CD8-positive, alpha-beta memory T cell (primary cell): ENCODE measurements around the gene CREBRF. TPM values are rescaled to one million over a fixed set of nuclear protein-coding genes. Genes with fewer than 3 reads are reported as not detected.
A peak's percentile ranks its signal among the peaks of the same experiment; 100 is the strongest.
"Not testable (repeated sequence)": the region's sequence is repeated elsewhere in the genome, so short reads cannot be mapped to it uniquely, and the experiment has no call there.

Source experiments
- CTCF ChIA-PET: fragments of 350-600 bp; sonication (Branson Sonifier 250); formaldehyde crosslinking; loops from one replicate; lab custom pipeline; 2021; ENCODE audit warnings: antibody characterized with exemption; lab: Charles Lee
- POLR2A ChIA-PET: fragments of 350-600 bp; sonication (Branson Sonifier 250); formaldehyde crosslinking; loops from one replicate; lab custom pipeline; 2021; ENCODE audit warnings: antibody characterized with exemption; lab: Charles Lee
- DNase-seq, 5 donors: peaks; one replicate each; pipeline versions ENCODE4 v3.0.0 to v3.0.0-alpha.2; 2020 to 2022; ENCODE audit warnings: mixed read lengths in 1 of 5
- H3K27ac ChIP-seq: one replicate; pipeline ENCODE4 v1.7.0; 2013; ENCODE audit warnings: low read depth, mild to moderate bottlenecking, low read length, moderate library complexity
- H3K27me3 ChIP-seq: 2 replicates; pipeline ENCODE4 v1.7.0; 2013; ENCODE audit warnings: low read length, mild to moderate bottlenecking; ENCODE audit not compliant: insufficient read depth, poor library complexity, severe bottlenecking
- H3K36me3 ChIP-seq: 2 replicates; pipeline ENCODE4 v1.7.0; 2013; ENCODE audit warnings: mild to moderate bottlenecking, low read length, moderate library complexity; ENCODE audit not compliant: insufficient read depth
- H3K4me1 ChIP-seq: 2 replicates; pipeline ENCODE4 v1.7.0; 2013; ENCODE audit warnings: mild to moderate bottlenecking, low read length, moderate library complexity; ENCODE audit not compliant: insufficient read depth
- H3K4me3 ChIP-seq: 2 replicates; pipeline ENCODE4 v1.7.0; 2013; ENCODE audit warnings: mild to moderate bottlenecking, low read length
- H3K9me3 ChIP-seq: 2 replicates; pipeline ENCODE4 v1.7.0; 2013; ENCODE audit warnings: mild to moderate bottlenecking, low read length
- H3K27ac Mint-ChIP-seq, 8 donors: one replicate each; pipeline ENCODE4 v1.8.0; 2020 to 2021; ENCODE audit warnings: mixed read lengths in 8 of 8, mild to moderate bottlenecking in 6 of 8, inconsistent platforms in 3 of 8, moderate library complexity in 3 of 8
- H3K27me3 Mint-ChIP-seq, 2 donors: one replicate each; pipeline ENCODE4 v1.8.0; 2020 to 2021; ENCODE audit warnings: mixed read lengths in 2 of 2, mild to moderate bottlenecking in 1 of 2, moderate library complexity in 1 of 2
- H3K36me3 Mint-ChIP-seq, 3 donors: one replicate each; pipeline ENCODE4 v1.8.0; 2020 to 2021; ENCODE audit warnings: mixed read lengths in 3 of 3, inconsistent platforms in 1 of 3, mild to moderate bottlenecking in 1 of 3
- H3K4me1 Mint-ChIP-seq, 3 donors: one replicate each; pipeline ENCODE4 v1.8.0; 2020 to 2021; ENCODE audit warnings: mixed read lengths in 3 of 3, inconsistent platforms in 1 of 3, mild to moderate bottlenecking in 1 of 3
- H3K4me3 Mint-ChIP-seq, 7 donors: one replicate each; pipeline ENCODE4 v1.8.0; 2020 to 2021; ENCODE audit warnings: mixed read lengths in 7 of 7, mild to moderate bottlenecking in 6 of 7, moderate library complexity in 4 of 7, inconsistent platforms in 2 of 7
- H3K9me3 Mint-ChIP-seq, 5 donors: one replicate each; pipeline ENCODE4 v1.8.0; 2020 to 2022; ENCODE audit warnings: mixed read lengths in 5 of 5, mild to moderate bottlenecking in 3 of 5, moderate library complexity in 2 of 5, inconsistent platforms in 1 of 5
- polyA plus RNA-seq: library from polyadenylated mRNA; unstranded; fragments of 300-500 nt; fragmentation: Illumina TruSeq; gene quantifications from one replicate; pipeline ENCODE4 v1.2.3, GENCODE V29; 2021
- total RNA-seq, 2 experiments: library from RNA; stranded (reverse); gene quantifications; one replicate each; pipeline ENCODE4 v1.2.3, GENCODE V29; 2021

CREBRF gene
- total and polyA plus RNA-seq, 3 experiments from 2014 or later, result 14.3 to 61.0 (median 14.9) TPM

DNA sequence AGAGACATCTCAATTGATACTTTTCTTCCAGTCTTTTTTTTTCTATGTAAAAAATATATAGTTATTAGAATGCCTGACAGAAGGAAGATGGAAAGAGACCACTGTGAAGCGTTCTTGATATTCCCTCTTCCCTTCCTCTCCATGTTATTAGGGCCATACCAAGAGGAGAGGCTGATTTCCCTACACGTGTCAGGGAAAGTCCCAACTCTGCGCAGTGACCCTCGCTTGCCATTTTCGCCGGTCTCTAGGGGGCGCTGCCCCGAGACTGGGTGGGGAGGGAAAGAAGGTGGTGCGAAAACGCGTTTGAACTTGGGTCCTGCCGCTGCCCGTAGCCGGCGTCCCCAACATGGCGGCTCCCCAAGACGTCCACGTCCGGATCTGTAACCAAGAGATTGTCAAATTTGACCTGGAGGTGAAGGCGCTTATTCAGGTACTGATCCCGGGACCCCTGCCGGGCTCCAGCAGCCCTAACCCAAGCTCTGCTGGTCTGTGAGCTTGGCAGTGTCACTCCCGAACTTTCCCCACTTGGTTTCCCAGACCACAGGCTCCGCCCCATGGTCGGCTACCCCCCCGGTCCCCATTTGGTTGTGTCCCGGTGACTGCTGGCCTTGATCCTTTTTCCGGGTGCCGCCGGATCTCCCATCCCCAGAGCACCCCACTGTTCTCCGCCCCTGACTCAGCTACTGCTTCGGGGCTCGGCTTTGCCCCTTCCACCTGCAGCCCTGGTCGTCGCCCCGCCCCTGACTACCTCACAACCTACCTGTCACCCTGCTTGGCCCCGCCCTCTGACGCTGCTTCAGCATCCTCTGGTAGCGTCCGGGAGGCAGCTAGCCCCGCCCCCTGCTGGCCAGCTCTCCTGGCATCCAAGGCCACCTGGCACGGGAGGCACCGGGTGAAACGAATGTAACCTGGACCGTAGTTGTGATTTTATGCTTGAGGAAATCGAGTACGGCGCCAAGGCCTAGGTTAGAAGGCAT lies 88.3 kb downstream of the CREBRF start, which contains the start of gene BNIP1:
Gene BNIP1 (plus strand): TSS at position 332 of the 977 bp plus-strand sequence. CDS start 15 bp downstream, at position 347.
- peaks cover 4% of the 10 kb centered on the region for H3K4me1 ChIP-seq
- no peaks in the 10 kb centered on the region for H3K9me3 Mint-ChIP-seq
- H3K27ac ChIP-seq, result peak within 1 kb of the TSS; percentile 100
- CTCF ChIA-PET, result interaction anchor here (0.8 to 2.9 kb wide), 12 partner anchors 9 to 471 kb away, joined by 3 to 16 read pairs (median 4); partner anchors contain the start of genes ATP6V0E1, BOD1 and RPL26L1
- H3K36me3 Mint-ChIP-seq, result peaks cover 5 to 41% (median 11%) of the 10 kb centered on the region in 3 donors
- H3K4me1 Mint-ChIP-seq, result peaks cover 10 to 24% (median 23%) of the 10 kb centered on the region in 3 donors
- peak; percentile 93 to 97 (median 96) for DNase-seq
- POLR2A ChIA-PET, result interaction anchor here (0.6 to 1.4 kb wide), 4 partner anchors 87 to 1759 kb away, joined by 3 to 20 read pairs (median 4); partner anchors contain the start of genes ATP6V0E1 and RPL26L1
- H3K9me3 ChIP-seq, result no peaks in the 10 kb centered on the region
- peaks cover 0 to 3% of the 10 kb centered on the region in 2 donors for H3K27me3 Mint-ChIP-seq
- H3K36me3 ChIP-seq, result peaks cover 9% of the 10 kb centered on the region
- no peaks in the 10 kb centered on the region for H3K27me3 ChIP-seq
- peak within 1 kb of the TSS; percentile 92 to 100 (median 99) for H3K27ac Mint-ChIP-seq
- peak within 1 kb of the TSS; percentile 100 for H3K4me3 ChIP-seq
- peak within 1 kb of the TSS; percentile 93 to 100 (median 99) for H3K4me3 Mint-ChIP-seq

DNA sequence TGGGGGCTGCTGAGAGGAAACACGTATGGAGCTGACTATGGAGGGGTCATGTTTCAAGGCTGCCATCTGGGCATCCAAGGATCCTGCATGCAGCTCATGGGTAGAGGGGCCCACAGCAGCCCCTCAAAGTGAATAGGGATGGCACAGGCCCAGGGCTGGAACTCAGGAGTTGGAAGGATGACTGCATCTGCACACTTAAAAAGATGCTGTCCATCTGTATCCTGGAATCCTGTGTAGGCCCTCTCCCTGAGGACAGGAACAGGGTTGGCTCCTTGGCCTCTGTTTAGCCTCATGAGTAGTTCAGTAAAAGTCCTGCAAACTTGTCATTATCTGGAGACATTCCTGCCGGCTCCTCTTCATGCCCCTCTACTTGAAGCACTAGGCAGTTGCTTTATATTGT lies 92.2 kb downstream of the CREBRF start:
- H3K27ac Mint-ChIP-seq, result peak overlapping the region in 1 of 8 donors; percentile 18
- no peak for DNase-seq
- peak overlapping the region in 1 of 7 donors; percentile 4 for H3K4me3 Mint-ChIP-seq
- H3K4me3 ChIP-seq, result no peak overlapping the region
- no peaks in the 10 kb centered on the region for H3K9me3 Mint-ChIP-seq
- no peaks in the 10 kb centered on the region for H3K9me3 ChIP-seq
- ChIA-PET CTCF (interaction anchor here (1.9 kb wide), 1 partner anchor 165 kb away, joined by 6 read pairs; the partner anchor contains the start of gene ATP6V0E1), POLR2A (no interaction called here)
- peaks cover 4% of the 10 kb centered on the region for H3K4me1 ChIP-seq
- no peaks in the 10 kb centered on the region for H3K27me3 ChIP-seq
- H3K36me3 ChIP-seq, result peaks cover 9% of the 10 kb centered on the region
- peaks cover 11 to 26% (median 24%) of the 10 kb centered on the region in 3 donors for H3K4me1 Mint-ChIP-seq
- H3K27me3 Mint-ChIP-seq, result peaks cover 0 to 3% of the 10 kb centered on the region in 2 donors
- H3K36me3 Mint-ChIP-seq, result peaks cover 15 to 68% (median 25%) of the 10 kb centered on the region in 3 donors
- no peak overlapping the region for H3K27ac ChIP-seq

GRCh38 chr5:173152547-173152946 lies 96.4 kb downstream of the CREBRF start:
- H3K4me3 ChIP-seq, result no peak overlapping the region
- no peaks in the 10 kb centered on the region for H3K4me1 ChIP-seq
- peaks cover 15 to 80% (median 34%) of the 10 kb centered on the region in 3 donors for H3K36me3 Mint-ChIP-seq
- H3K27me3 ChIP-seq, result no peaks in the 10 kb centered on the region
- no peak overlapping the region for H3K27ac ChIP-seq
- DNase-seq, result no peak
- H3K27me3 Mint-ChIP-seq, result no peaks in the 10 kb centered on the region
- peaks cover 15% of the 10 kb centered on the region for H3K36me3 ChIP-seq
- H3K9me3 ChIP-seq, result no peaks in the 10 kb centered on the region
- H3K4me3 Mint-ChIP-seq, result no peak overlapping the region
- ChIA-PET CTCF (no interaction called here), POLR2A (no interaction called here)
- H3K9me3 Mint-ChIP-seq, result no peaks in the 10 kb centered on the region
- no peak overlapping the region for H3K27ac Mint-ChIP-seq
- H3K4me1 Mint-ChIP-seq, result peaks cover 3 to 8% (median 4%) of the 10 kb centered on the region in 3 donors

- H3K36me3 Mint-ChIP-seq, result peaks cover 14 to 81% (median 32%) of the 10 kb centered on the region in 3 donors
- Histone ChIP-seq H3K9me3 (no peaks in the 10 kb centered on the region), H3K4me1 (no peaks in the 10 kb centered on the region), H3K4me3 (no peak overlapping the region), H3K27me3 (no peaks in the 10 kb centered on the region), H3K27ac (no peak overlapping the region), H3K36me3 (peaks cover 7% of the 10 kb centered on the region)
- no peak for DNase-seq
- no peaks in the 10 kb centered on the region for H3K9me3 Mint-ChIP-seq
- H3K4me1 Mint-ChIP-seq, result peaks cover 3 to 7% (median 4%) of the 10 kb centered on the region in 3 donors
- ChIA-PET CTCF (interaction anchor here (0.6 to 0.8 kb wide), 2 partner anchors 9 to 179 kb away, joined by 3 read pairs; partner anchors contain the start of gene BNIP1), POLR2A (no interaction called here)
- H3K27ac Mint-ChIP-seq, result peak overlapping the region in 1 of 8 donors; percentile 25
- no peak overlapping the region for H3K4me3 Mint-ChIP-seq
- no peaks in the 10 kb centered on the region for H3K27me3 Mint-ChIP-seq
Measured at GRCh38 chr5:173153842-173154241, 97.7 kb downstream of the CREBRF start.

- H3K4me1 ChIP-seq, H3K9me3 ChIP-seq, H3K27me3 ChIP-seq, DNase-seq, CTCF ChIA-PET, H3K27me3 Mint-ChIP-seq, H3K27ac Mint-ChIP-seq, H3K9me3 Mint-ChIP-seq, H3K4me3 Mint-ChIP-seq, H3K36me3 ChIP-seq, POLR2A ChIA-PET, H3K4me1 Mint-ChIP-seq, H3K4me3 ChIP-seq, H3K27ac ChIP-seq: not testable (repeated sequence)
- H3K36me3 Mint-ChIP-seq, result peaks cover 11 to 79% (median 28%) of the 10 kb centered on the region in 3 donors
Measured at GRCh38 chr5:173154619-173155018, 98.5 kb downstream of the CREBRF start.

GRCh38 chr5:173155912-173156311 lies 99.8 kb downstream of the CREBRF start:
- Histone ChIP-seq H3K9me3 (no peaks in the 10 kb centered on the region), H3K4me1 (no peaks in the 10 kb centered on the region), H3K4me3 (no peak overlapping the region), H3K27ac (no peak overlapping the region), H3K36me3 (peaks cover 17% of the 10 kb centered on the region), H3K27me3 (no peaks in the 10 kb centered on the region)
- no peaks in the 10 kb centered on the region for H3K9me3 Mint-ChIP-seq
- no peak overlapping the region for H3K4me3 Mint-ChIP-seq
- H3K36me3 Mint-ChIP-seq, result peaks cover 7 to 83% (median 23%) of the 10 kb centered on the region in 3 donors
- ChIA-PET POLR2A (interaction anchor here (0.7 kb wide), 1 partner anchor 9 kb away, joined by 3 read pairs; no protein-coding TSS in a partner anchor), CTCF (interaction anchor here (1.5 kb wide), 1 partner anchor 11 kb away, joined by 4 read pairs; the partner anchor contains the start of gene BNIP1)
- no peak for DNase-seq
- no peaks in the 10 kb centered on the region for H3K27me3 Mint-ChIP-seq
- H3K27ac Mint-ChIP-seq, result peak overlapping the region in 1 of 8 donors; percentile 38
- peaks cover 2 to 7% (median 3%) of the 10 kb centered on the region in 3 donors for H3K4me1 Mint-ChIP-seq

- peaks cover 0 to 7% (median 2%) of the 10 kb centered on the region in 3 donors for H3K4me1 Mint-ChIP-seq
- Histone ChIP-seq H3K9me3 (no peaks in the 10 kb centered on the region), H3K36me3 (peaks cover 25% of the 10 kb centered on the region), H3K27ac (no peak overlapping the region), H3K4me1 (no peaks in the 10 kb centered on the region), H3K27me3 (no peaks in the 10 kb centered on the region), H3K4me3 (no peak overlapping the region)
- H3K27me3 Mint-ChIP-seq, result peaks cover 0 to 1% of the 10 kb centered on the region in 2 donors
- ChIA-PET CTCF (no interaction called here), POLR2A (interaction anchor here (0.7 kb wide), 1 partner anchor 1808 kb away, joined by 4 read pairs; no protein-coding TSS in a partner anchor)
- DNase-seq, result no peak
- no peak overlapping the region for H3K4me3 Mint-ChIP-seq
- H3K27ac Mint-ChIP-seq, result no peak overlapping the region
- peaks cover 5 to 85% (median 20%) of the 10 kb centered on the region in 3 donors for H3K36me3 Mint-ChIP-seq
- H3K9me3 Mint-ChIP-seq, result no peaks in the 10 kb centered on the region
Measured at GRCh38 chr5:173158366-173158765, 102.2 kb downstream of the CREBRF start.
